Fibroblast of mammary gland (primary cell): ENCODE results near the gene DEDD2.

Experiments used
- DNase-seq: peaks from one replicate; pipeline ENCODE4 v3.0.0-alpha.2; 2010; ENCODE audit warnings: low read depth
- H3K4me3 ChIP-seq: 2 replicates; pipeline ENCODE4 v1.5.1; 2011; ENCODE audit warnings: low read depth, mild to moderate bottlenecking, low read length, moderate library complexity; ENCODE audit not compliant: control insufficient read depth
- TF ChIP-seq, protein P1 (sequence below): conservative IDR thresholded peaks from 2 replicates; pipeline ENCODE4 v1.5.1; 2011; ENCODE audit warnings: low read depth, low read length, inconsistent platforms; ENCODE audit not compliant: control insufficient read depth, insufficient read depth

DEDD2 gene

DNA sequence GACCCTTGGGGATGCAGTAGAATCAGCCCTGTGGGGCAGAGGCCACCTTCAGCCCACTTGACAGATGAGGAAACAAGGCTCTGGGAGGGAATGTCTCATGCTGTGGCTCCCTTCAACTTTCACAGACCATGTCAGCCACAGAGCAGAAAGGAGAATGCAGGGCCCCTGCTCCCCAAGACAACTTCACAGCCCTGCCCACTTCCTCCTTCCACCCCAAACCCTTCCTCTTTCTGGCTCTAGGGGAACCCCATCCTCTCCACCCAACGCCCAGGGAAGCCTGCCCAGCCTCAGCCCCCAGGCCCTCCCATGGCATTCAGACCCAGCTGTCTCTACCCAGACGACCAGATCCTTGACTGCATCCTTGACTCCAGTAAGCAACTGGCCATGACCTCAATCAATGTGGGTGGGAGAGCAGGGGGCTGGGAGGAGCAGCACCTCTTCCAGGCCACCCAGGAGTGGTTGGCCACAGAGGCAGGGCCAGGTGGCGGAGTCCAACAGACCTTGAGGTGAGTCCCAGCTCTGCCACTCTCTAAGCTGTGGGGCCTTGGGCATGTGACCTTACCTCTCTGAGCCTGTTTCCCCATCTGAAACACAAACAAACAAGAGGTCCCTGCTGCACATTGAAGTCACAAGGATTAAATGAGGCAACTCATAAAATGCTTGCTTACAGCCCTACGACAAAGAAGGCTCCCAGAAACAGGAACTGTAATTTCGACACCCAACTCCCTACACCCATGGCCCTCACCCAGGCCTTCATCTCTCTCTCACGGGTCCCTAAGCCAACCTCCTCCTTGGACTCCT, 15.8 kb downstream of the DEDD2 start:
- TF ChIP-seq, protein P1, sequence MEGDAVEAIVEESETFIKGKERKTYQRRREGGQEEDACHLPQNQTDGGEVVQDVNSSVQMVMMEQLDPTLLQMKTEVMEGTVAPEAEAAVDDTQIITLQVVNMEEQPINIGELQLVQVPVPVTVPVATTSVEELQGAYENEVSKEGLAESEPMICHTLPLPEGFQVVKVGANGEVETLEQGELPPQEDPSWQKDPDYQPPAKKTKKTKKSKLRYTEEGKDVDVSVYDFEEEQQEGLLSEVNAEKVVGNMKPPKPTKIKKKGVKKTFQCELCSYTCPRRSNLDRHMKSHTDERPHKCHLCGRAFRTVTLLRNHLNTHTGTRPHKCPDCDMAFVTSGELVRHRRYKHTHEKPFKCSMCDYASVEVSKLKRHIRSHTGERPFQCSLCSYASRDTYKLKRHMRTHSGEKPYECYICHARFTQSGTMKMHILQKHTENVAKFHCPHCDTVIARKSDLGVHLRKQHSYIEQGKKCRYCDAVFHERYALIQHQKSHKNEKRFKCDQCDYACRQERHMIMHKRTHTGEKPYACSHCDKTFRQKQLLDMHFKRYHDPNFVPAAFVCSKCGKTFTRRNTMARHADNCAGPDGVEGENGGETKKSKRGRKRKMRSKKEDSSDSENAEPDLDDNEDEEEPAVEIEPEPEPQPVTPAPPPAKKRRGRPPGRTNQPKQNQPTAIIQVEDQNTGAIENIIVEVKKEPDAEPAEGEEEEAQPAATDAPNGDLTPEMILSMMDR: no peak
- DNase-seq: no peak
- H3K4me3 ChIP-seq: no peak overlapping the region

DNA sequence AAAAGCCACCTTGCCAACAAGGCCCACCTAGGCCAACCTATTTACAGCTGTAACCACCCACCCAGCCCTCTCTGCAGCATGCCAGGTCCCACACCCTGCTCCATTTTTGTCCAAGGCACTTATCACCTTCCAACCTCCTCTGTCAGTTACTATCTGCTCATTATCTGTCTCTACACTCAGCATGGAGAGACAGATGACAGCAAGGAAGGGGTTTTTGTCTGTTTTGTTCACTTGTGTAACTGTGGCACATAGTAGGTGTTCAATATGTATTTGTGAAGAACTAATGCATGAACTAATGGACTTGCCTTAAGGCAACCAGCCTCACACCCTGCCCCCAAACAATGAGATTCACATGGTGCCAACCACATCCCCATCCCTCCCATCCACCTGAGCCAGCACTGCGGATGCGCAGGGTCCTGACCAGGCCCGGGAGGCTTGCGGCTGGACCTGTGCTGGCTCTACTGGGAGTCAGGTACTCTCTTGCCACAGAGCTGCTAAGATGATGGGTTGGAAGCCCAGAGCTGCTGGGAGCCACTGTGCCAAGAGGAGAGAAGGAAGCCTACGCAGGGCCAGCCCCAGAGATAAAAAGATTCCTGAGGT, 17.3 kb downstream of the DEDD2 start:
- H3K4me3 ChIP-seq: no peak overlapping the region
- DNase-seq: no peak
- TF ChIP-seq, protein P1: no peak

GRCh38 chr19:42199440-42200115, 17.9 kb downstream of the DEDD2 start:
- no peak for DNase-seq
- TF ChIP-seq, protein P1: no peak
- no peak overlapping the region for H3K4me3 ChIP-seq

- H3K4me3 ChIP-seq: no peak overlapping the region
- TF ChIP-seq, protein P1: no peak
- DNase-seq: no peak
These were observed 18.6 kb downstream of the DEDD2 start for GRCh38 chr19:42198676-42199439.

- TF ChIP-seq, protein P1: no peak
- H3K4me3 ChIP-seq: no peak overlapping the region
- no peak for DNase-seq
These were observed 20.1 kb downstream of the DEDD2 start for GRCh38 chr19:42197375-42197817.
